Measurements from ENCODE around the gene PPP1R9B.
A peak's percentile ranks its signal among the peaks of the same experiment; 100 is the strongest.

PPP1R9B gene

GRCh38 chr17:50125420-50125997, 25.0 kb downstream of the PPP1R9B start:
- no peak for DNase-seq (ENCODE audit: low read depth, low spot score)

DNA sequence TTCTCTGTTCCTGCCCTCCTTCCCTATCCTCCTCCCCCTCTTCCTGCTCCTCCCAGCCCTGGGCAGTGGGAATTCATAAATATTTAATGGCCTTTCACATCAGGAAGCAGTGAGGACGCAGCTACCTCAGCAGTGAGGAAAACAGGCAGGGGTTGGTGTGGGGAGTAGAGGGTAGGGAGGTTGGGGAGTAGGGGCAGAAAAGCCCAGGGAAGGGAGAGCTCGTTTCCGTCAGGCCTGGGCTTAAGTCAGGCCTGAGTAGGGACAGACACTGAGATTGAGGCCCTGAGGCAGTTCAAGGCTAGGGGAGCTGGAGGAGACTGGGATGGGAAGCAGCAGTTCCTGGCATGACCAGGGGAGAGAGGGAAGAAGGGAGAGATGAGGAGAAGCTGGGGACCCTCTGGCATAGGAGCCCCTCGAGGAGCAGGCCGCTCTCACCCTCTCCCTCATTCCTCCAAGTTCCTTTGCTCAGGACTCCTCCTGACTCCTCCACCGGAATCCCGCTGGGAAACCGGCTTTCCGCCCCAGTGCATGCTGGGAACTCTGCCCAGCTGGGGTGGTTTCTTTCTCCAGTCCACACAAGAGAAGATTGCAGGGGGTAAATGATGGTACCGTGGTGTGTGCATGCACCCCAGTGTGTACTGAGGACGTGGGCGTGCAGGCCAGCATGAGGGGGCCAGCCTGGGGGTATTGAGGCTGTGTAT, 26.7 kb downstream of the PPP1R9B start:
- no peak for DNase-seq (ENCODE audit: low read depth, low spot score)

DNA sequence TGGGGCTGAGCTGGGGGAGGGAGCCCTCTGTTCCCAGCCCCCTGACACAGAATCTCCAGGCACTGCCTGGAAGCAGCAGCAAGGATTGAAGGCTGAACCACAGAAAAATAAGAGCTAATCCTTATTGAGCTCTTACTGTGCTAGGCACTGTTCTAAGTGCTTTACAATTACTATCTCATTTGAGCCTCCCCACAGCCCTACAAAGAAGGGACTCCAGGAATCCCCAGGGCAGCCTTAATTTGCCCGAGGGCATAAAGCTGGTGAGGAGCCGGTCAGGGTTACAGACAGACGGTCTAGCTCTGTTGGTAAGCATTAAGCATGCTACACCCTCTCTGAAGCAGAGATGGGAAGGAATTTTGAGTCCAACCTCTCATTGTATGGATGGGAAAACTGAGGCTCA, 27.5 kb downstream of the PPP1R9B start:
- no peak for DNase-seq (ENCODE audit: low read depth, low spot score)

DNA sequence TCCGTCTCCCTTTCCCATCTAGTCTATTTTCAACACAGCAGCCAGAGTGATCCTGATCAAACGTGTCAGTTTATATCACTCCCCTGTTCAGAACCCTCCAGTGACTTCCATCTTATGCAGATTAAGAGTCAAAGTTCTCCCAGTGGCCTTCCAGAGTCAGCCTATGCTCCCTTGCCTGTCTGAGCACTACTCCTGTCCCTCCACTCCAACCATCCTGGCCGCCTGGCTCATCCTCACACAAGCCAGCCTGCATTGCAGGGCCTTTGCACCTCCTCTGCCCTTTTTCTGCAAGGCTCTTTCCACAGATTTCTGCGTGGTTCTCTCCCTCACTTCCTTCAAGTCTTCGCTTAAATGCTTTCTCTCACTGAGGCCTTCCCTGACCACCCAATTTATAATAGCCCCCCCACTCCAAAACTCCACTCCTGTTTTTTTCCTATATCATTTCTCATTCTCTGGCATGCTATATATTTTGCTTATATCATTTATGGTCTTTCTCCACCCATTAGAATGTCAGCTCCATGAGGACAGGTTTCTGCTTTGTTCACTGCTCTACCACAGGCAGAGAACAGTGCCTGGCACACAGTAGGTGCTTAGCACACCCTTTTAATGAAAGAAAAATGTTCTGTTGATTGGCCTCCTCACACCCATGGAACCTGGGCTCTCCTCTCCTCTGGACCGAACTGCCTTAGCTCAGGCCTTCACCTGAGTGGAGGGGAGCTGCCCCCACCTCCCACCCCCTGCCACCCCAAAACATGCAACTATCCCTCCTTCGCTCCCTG, 29.8 kb downstream of the PPP1R9B start:
- DNase-seq (ENCODE audit: low read depth, low spot score), result no peak

DNA sequence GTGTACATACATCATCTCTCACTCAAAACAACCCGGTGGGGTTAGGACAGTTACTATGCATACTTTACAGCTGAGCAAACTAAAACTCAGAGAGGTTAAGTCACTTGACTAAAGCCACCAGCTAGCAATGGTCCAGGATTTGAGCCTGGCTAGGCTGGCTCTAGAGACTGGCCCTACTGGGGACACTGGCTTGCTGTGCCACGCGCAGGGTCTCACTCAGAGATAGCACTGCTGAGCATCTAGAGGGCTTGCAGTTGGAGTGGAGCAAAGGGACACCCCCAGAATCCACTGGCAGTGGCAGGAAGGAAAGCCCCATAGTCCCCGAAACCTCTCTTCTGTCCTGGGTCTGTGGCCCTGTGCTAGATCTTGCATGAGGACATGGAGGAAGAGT, 31.7 kb downstream of the PPP1R9B start:
- no peak for DNase-seq (ENCODE audit: low read depth, low spot score)

DNA sequence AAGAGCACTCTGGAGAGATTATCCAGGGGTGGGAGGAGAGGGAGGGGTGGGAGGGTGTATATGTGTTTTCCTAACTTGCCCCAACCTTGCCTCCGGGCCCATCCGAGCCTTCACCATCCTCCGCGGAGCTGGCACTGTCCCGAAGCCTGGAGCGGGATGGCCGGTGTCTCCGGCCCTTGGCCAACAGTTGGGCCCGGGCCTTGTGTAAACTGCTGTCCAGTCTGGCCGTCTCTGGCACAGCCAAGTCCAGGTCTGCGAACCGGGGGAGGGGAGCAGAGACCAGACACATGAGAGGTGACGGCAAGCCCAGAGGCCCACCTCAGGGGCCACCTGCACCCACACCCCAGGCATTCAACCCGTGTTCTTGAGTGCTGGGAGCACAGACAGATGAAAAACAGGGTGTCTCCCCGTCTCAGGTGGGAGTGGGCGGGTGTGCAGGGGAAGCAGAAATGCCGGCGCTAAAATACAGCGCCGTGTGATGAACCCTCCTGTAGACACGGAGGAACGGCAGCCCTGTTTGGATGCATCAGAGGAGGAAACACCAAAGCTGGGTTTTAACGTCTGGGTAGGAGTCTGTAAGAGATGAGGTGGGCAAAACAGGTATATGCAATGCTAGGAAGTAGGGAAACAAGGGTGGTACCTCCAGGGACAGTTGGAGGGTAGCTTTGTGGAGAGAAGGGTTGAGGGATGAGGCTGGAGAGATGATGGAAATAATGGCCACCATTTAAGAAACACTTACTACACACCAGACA, 32.2 kb downstream of the PPP1R9B start:
- no peak for DNase-seq (ENCODE audit: low read depth, low spot score)

- peak; percentile 28 for DNase-seq (ENCODE audit: low read depth, low spot score)
Observed at GRCh38 chr17:50117202-50118051, 33.0 kb downstream of the PPP1R9B start.

- no peak for DNase-seq (ENCODE audit: low read depth, low spot score)
Observed at GRCh38 chr17:50115756-50116155, 34.7 kb downstream of the PPP1R9B start.

DNA sequence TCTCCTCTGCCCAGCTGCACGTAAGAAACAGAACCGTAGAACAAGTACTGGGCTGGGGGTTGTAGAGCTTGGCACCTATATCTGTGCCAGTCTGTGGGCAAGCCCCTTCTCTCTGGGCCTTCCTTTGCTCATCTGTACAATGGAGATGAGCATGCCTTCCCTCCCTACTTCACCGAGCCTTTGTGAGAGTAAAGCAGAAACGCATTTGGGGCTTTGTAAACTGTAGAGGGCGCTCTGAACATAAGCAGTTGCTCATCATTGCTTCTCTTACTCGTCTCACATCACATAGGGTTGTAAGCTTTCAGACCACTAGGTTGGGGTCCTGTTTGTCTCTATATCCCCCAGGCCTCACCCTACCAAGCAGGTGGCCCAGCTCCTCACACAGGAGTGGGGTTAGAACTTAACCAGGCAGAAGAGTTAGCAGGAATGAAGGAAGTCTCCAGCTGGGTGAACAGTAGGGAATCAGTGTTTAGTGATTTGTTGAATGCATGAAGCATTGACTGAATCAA, 35.6 kb downstream of the PPP1R9B start:
- DNase-seq (ENCODE audit: low read depth, low spot score), result no peak

DNA sequence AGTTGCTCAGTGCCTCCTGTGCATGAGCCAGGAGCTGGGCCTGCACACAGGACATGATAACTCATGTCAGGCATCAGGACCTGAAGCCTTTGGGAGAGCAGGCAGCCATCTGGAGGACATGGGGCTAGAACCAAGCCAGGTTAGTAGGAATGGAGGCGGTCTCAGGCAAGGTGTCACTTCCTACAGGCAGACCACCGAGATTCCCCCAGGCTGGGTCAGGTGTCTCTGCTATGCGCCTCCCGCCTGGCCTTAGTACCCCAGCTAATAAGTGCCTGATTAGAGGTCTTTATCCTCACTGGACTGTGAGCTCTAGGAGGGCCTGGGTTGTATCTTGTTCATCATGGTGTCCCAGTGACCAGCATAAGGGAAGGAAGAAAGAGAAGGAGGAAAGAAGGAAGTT, 36.1 kb downstream of the PPP1R9B start:
- DNase-seq (ENCODE audit: low read depth, low spot score), result no peak

GRCh38 chr17:50113624-50114320, 36.7 kb downstream of the PPP1R9B start:
- no peak for DNase-seq (ENCODE audit: low read depth, low spot score)

- no peak for DNase-seq (ENCODE audit: low read depth, low spot score)
Observed at GRCh38 chr17:50112694-50113093, 37.8 kb downstream of the PPP1R9B start.

- DNase-seq (ENCODE audit: low read depth, low spot score), result no peak
Observed at GRCh38 chr17:50111673-50112655, 38.5 kb downstream of the PPP1R9B start.

- no peak for DNase-seq (ENCODE audit: low read depth, low spot score)
Observed at GRCh38 chr17:50110591-50111349, 39.7 kb downstream of the PPP1R9B start.

DNA sequence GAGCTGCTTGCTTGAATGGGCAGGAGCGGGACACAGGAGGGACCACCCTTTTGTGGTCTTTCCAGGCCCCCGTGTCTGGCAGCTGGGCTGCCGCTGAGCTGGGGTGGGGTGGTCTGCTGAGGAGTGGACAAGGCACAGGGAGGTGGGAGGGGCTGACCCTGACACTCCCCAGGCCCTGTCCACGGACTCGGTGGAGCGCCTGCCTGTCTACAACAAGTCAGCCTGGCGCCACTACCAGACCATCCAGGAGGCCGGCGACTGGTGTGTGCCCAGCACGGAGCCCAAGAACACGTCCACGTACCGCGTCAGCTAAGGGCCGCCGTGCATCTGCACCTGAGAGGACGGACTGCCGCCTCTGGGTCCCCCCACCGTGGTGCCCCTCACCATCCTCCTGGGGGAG, 40.7 kb downstream of the PPP1R9B start:
- no peak for DNase-seq (ENCODE audit: low read depth, low spot score)

GRCh38 chr17:50109207-50109606, 41.3 kb downstream of the PPP1R9B start:
- no peak for DNase-seq (ENCODE audit: low read depth, low spot score)

- no peak for DNase-seq (ENCODE audit: low read depth, low spot score)
Observed at GRCh38 chr17:50108556-50108955, 41.9 kb downstream of the PPP1R9B start.

GRCh38 chr17:50107790-50108414, 42.6 kb downstream of the PPP1R9B start:
- no peak for DNase-seq (ENCODE audit: low read depth, low spot score)

Measured in activated CD4-positive, CD25-positive, alpha-beta regulatory T cell treated with anti-CD3 and anti-CD28 coated beads, Interleukin-2, amount 50 U/mL, for 16 hours (primary cell).